NB4 (cell line): ENCODE data around the gene RSPH1.

Experiments used
- POLR2A ChIP-seq: IDR thresholded peaks from 2 replicates; pipeline ENCODE4 v1.6.1; 2011; ENCODE audit warnings: mild to moderate bottlenecking; ENCODE audit not compliant: insufficient read length; ENCODE audit errors: extremely low read depth
- TF ChIP-seq, protein P1 (sequence below): IDR thresholded peaks from one replicate; pipeline ENCODE4 v1.5.1; 2012; ENCODE audit warnings: low read depth, low read length

DNA sequence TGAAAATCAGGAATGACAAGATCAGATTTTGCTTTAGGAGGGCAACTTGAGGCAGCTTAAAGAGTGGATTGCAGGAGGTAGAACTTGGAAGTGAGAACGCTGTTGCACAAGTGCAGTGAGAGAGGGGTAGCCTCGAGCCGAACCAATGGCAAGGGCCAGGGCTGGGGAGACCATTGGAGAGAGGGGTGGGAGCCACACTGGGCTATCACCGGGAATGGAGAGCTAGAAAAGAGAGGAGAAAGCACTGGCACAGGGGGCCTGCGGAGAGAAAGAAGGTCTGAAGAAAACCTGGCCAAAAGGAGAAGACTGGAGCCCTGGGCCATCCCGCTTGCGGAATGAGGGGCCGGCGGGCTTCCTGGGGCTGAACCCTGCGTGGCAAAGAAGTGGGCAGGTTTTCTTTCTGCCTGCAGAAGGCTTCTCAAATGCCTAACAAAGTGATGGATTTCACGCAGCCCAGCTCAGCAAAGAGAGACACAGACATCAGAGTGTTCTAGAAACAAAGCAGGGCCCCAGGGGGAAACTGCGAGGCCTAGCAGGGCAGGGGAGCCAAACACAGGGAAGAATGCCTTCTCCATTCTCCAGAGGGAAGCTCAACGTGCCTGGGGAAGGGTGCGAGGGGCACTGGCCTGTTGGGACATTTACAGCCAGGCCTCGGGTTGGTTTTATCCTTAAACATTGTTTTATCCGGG, 16.5 kb upstream of the RSPH1 start:
- TF ChIP-seq, protein P1, sequence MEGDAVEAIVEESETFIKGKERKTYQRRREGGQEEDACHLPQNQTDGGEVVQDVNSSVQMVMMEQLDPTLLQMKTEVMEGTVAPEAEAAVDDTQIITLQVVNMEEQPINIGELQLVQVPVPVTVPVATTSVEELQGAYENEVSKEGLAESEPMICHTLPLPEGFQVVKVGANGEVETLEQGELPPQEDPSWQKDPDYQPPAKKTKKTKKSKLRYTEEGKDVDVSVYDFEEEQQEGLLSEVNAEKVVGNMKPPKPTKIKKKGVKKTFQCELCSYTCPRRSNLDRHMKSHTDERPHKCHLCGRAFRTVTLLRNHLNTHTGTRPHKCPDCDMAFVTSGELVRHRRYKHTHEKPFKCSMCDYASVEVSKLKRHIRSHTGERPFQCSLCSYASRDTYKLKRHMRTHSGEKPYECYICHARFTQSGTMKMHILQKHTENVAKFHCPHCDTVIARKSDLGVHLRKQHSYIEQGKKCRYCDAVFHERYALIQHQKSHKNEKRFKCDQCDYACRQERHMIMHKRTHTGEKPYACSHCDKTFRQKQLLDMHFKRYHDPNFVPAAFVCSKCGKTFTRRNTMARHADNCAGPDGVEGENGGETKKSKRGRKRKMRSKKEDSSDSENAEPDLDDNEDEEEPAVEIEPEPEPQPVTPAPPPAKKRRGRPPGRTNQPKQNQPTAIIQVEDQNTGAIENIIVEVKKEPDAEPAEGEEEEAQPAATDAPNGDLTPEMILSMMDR: no peak
- no peak for TF ChIP-seq POLR2A
